T-cell (primary cell): ENCODE results near the gene OTOA. TPM values are rescaled to one million over a fixed set of nuclear protein-coding genes. Genes with fewer than 3 reads are reported as not detected.
A peak's percentile ranks its signal among the peaks of the same experiment; 100 is the strongest.

ENCODE experiments used
- ATAC-seq, 4 experiments: fragments of 200-7000 bp in 3 of 4; fragments of 150-1000 bp in 1 of 4; cut with Tn5 transposase; replicated peaks in 1 of 4; 1 replicate in 3 of 4; 2 replicates in 1 of 4; pipeline ENCODE4 v1.10.0; 2021; ENCODE audit warnings: moderate library complexity in 3 of 4, mild to moderate bottlenecking in 2 of 4, moderate number of reproducible peaks in 1 of 4
- CTCF ChIA-PET, 2 donors: fragments of 300-600 bp; sonication (Branson Sonifier 250); formaldehyde crosslinking; loops; one replicate each; lab custom pipeline; 2022; ENCODE audit warnings: antibody characterized with exemption in 2 of 2; lab: Charles Lee
- POLR2A ChIA-PET, 2 donors: fragments of 300-600 bp; sonication (Branson Sonifier 250); formaldehyde crosslinking; loops; one replicate each; lab custom pipeline; 2022; ENCODE audit warnings: antibody characterized with exemption in 2 of 2; lab: Charles Lee
- DNase-seq, 35 experiments: peaks; one replicate each; pipeline versions ENCODE4 v3.0.0 to v3.0.0-alpha.2; 2013 to 2023
- H3K27ac ChIP-seq: one replicate; pipeline ENCODE4 v1.5.1; 2013; ENCODE audit warnings: low read length
- H3K27me3 ChIP-seq, 2 experiments: replicated peaks in 1 of 2; 1 replicate in 1 of 2; 2 replicates in 1 of 2; pipeline versions ENCODE4 v1.6.1 to v1.7.0; 2013; ENCODE audit warnings: low read length in 1 of 2, mixed read lengths in 1 of 2; ENCODE audit not compliant: control insufficient read depth in 2 of 2, insufficient read depth in 2 of 2; ENCODE audit errors: extremely low read depth in 1 of 2
- H3K36me3 ChIP-seq, 2 donors: 1 replicate in 1 of 2; 2 replicates in 1 of 2; pipeline versions ENCODE4 v1.6.1 to v1.7.0; 2013; ENCODE audit warnings: low read length in 1 of 2; ENCODE audit not compliant: control insufficient read depth in 2 of 2, insufficient read depth in 1 of 2; ENCODE audit errors: extremely low read depth in 1 of 2
- H3K4me1 ChIP-seq, 2 experiments: 1 replicate in 1 of 2; 2 replicates in 1 of 2; pipeline versions ENCODE4 v1.6.1 to v1.7.0; 2013; ENCODE audit warnings: low read length in 2 of 2, mixed read lengths in 1 of 2; ENCODE audit not compliant: insufficient read depth in 2 of 2, control insufficient read depth in 1 of 2; ENCODE audit errors: extremely low read depth in 1 of 2
- H3K4me3 ChIP-seq, 2 donors: 1 replicate in 1 of 2; 2 replicates in 1 of 2; pipeline versions ENCODE4 v1.5.1 to v1.7.0; 2013; ENCODE audit warnings: mild to moderate bottlenecking in 2 of 2, low read length in 1 of 2, moderate library complexity in 1 of 2; ENCODE audit not compliant: control insufficient read depth in 1 of 2; ENCODE audit errors: extremely low read depth in 1 of 2
- H3K9me3 ChIP-seq: 2 replicates; pipeline ENCODE4 v1.7.0; 2013
- H3K27ac Mint-ChIP-seq, 2 donors: one replicate each; pipeline ENCODE4 v1.8.0; 2020 to 2021; ENCODE audit warnings: mild to moderate bottlenecking in 2 of 2, mixed read lengths in 2 of 2
- H3K27me3 Mint-ChIP-seq, 2 donors: one replicate each; pipeline ENCODE4 v1.8.0; 2021 to 2022; ENCODE audit warnings: mixed read lengths in 2 of 2
- H3K36me3 Mint-ChIP-seq: one replicate; pipeline ENCODE4 v1.8.0; 2021; ENCODE audit warnings: mixed read lengths
- H3K4me1 Mint-ChIP-seq, 3 donors: one replicate each; pipeline ENCODE4 v1.8.0; 2020 to 2022; ENCODE audit warnings: mixed read lengths in 3 of 3, mild to moderate bottlenecking in 1 of 3
- H3K4me3 Mint-ChIP-seq, 3 donors: one replicate each; pipeline ENCODE4 v1.8.0; 2020 to 2022; ENCODE audit warnings: mild to moderate bottlenecking in 3 of 3, mixed read lengths in 3 of 3, moderate library complexity in 3 of 3
- H3K9me3 Mint-ChIP-seq, 3 donors: one replicate each; pipeline ENCODE4 v1.8.0; 2020 to 2022; ENCODE audit warnings: mixed read lengths in 3 of 3
- WGBS: methylation state at CpG from one replicate; pipeline ENCODE4 v1.1.5; 2013; ENCODE audit warnings: missing lambda C conversion rate; ENCODE audit not compliant: insufficient coverage; 5-methylcytosine and 5-hydroxymethylcytosine counted together
- total RNA-seq, 35 experiments: library from RNA in 6 of 35; stranded (reverse) in 6 of 35; fragments of 120-200 nt in 1 of 35; gene quantifications; one replicate each; pipeline versions ENCODE4 v1.2.1 to v1.2.4 and lab custom pipeline; 2013 to 2026

The OTOA gene
- total RNA-seq, 5 donors from 2014 or later (not counting 1 experiment from before 2014, with no cell fraction given): 0.18 to 0.20 (median 0.19) TPM; not detected in 2

- ATAC-seq: no peak
- ChIA-PET CTCF (interaction anchor here in 1 of 2 donors (0.7 to 3.0 kb wide), 4 partner anchors 13 to 64 kb away, joined by 3 to 19 read pairs (median 4); no protein-coding TSS in a partner anchor), POLR2A (no interaction called here)
- H3K36me3 ChIP-seq: no peaks in the 10 kb centered on the region
- no peaks in the 10 kb centered on the region for H3K9me3 Mint-ChIP-seq
- peaks cover 56 to 61% (median 58%) of the 10 kb centered on the region in 3 donors for H3K4me1 Mint-ChIP-seq
- no peaks in the 10 kb centered on the region for H3K27me3 ChIP-seq
- WGBS: 100% methylated on average over 2 of the region's 4 CpGs
- H3K36me3 Mint-ChIP-seq: peaks cover 3% of the 10 kb centered on the region
- peak overlapping the region in 1 of 2 donors; percentile 47 for H3K4me3 ChIP-seq
- H3K4me1 ChIP-seq: peaks cover 33 to 54% of the 10 kb centered on the region in 2 experiments
- peak overlapping the region; percentile 96 for H3K27ac Mint-ChIP-seq
- H3K27ac ChIP-seq: peak overlapping the region; percentile 88
- H3K9me3 ChIP-seq: no peaks in the 10 kb centered on the region
- DNase-seq: no peak
- no peaks in the 10 kb centered on the region for H3K27me3 Mint-ChIP-seq
- peak overlapping the region; percentile 67 to 80 (median 77) for H3K4me3 Mint-ChIP-seq
Observed at GRCh38 chr16:21644674-21645073, 19.1 kb upstream of the OTOA start.

- peaks cover 56 to 61% (median 58%) of the 10 kb centered on the region in 3 donors for H3K4me1 Mint-ChIP-seq
- H3K9me3 Mint-ChIP-seq: no peaks in the 10 kb centered on the region
- H3K27me3 ChIP-seq: no peaks in the 10 kb centered on the region
- H3K27ac ChIP-seq: peak overlapping the region; percentile 88
- peak overlapping the region; percentile 96 for H3K27ac Mint-ChIP-seq
- H3K4me3 ChIP-seq: peak overlapping the region; percentile 47 to 68
- ATAC-seq (peak; percentile 51 to 66 (median 60)), DNase-seq (peak in 15 of 35 experiments; percentile 15 to 80 (median 28))
- WGBS: no CpG with 5 or more reads among the region's 9 CpGs
- H3K27me3 Mint-ChIP-seq: no peaks in the 10 kb centered on the region
- H3K9me3 ChIP-seq: no peaks in the 10 kb centered on the region
- peaks cover 33 to 52% of the 10 kb centered on the region in 2 experiments for H3K4me1 ChIP-seq
- peak overlapping the region; percentile 67 to 80 (median 77) for H3K4me3 Mint-ChIP-seq
- no peaks in the 10 kb centered on the region for H3K36me3 ChIP-seq
- ChIA-PET POLR2A (interaction anchor here (0.5 to 1.0 kb wide), 6 partner anchors 11 to 89 kb away, joined by 3 to 13 read pairs (median 4); no protein-coding TSS in a partner anchor), CTCF (interaction anchor here in 1 of 2 donors (1.2 to 3.0 kb wide), 4 partner anchors 12 to 63 kb away, joined by 4 to 19 read pairs (median 5); no protein-coding TSS in a partner anchor)
- H3K36me3 Mint-ChIP-seq: peaks cover 3% of the 10 kb centered on the region
Observed at GRCh38 chr16:21645261-21645721, 18.5 kb upstream of the OTOA start.

GRCh38 chr16:21646091-21646490 lies 17.7 kb upstream of the OTOA start:
- H3K36me3 ChIP-seq: no peaks in the 10 kb centered on the region
- CTCF ChIA-PET: interaction anchor here (0.7 to 3.0 kb wide), 5 partner anchors 11 to 49 kb away, joined by 3 to 19 read pairs (median 5); no protein-coding TSS in a partner anchor
- POLR2A ChIA-PET: interaction anchor here (0.6 to 1.0 kb wide), 6 partner anchors 44 to 654 kb away, joined by 3 to 5 read pairs (median 4); no protein-coding TSS in a partner anchor
- H3K4me3 ChIP-seq: peak overlapping the region in 1 of 2 donors; percentile 47
- peaks cover 33 to 54% of the 10 kb centered on the region in 2 experiments for H3K4me1 ChIP-seq
- Mint-ChIP-seq H3K27ac (peak overlapping the region; percentile 96), H3K27me3 (no peaks in the 10 kb centered on the region), H3K4me1 (peaks cover 52 to 59% (median 58%) of the 10 kb centered on the region in 3 donors), H3K4me3 (peak overlapping the region; percentile 67 to 80 (median 77)), H3K36me3 (no peaks in the 10 kb centered on the region), H3K9me3 (no peaks in the 10 kb centered on the region)
- DNase-seq: no peak
- no peak for ATAC-seq
- H3K9me3 ChIP-seq: no peaks in the 10 kb centered on the region
- WGBS: 60% methylated on average over 1 of the region's 5 CpGs
- no peaks in the 10 kb centered on the region for H3K27me3 ChIP-seq
- H3K27ac ChIP-seq: peak overlapping the region; percentile 88

- WGBS: 17% methylated on average over 8 of the region's 18 CpGs
- Histone ChIP-seq H3K36me3 (no peaks in the 10 kb centered on the region), H3K4me1 (peaks cover 33 to 58% of the 10 kb centered on the region in 2 experiments), H3K27me3 (no peaks in the 10 kb centered on the region), H3K9me3 (no peaks in the 10 kb centered on the region), H3K4me3 (peak overlapping the region; percentile 7 to 10), H3K27ac (peak overlapping the region; percentile 88)
- no peaks in the 10 kb centered on the region for H3K27me3 Mint-ChIP-seq
- peak overlapping the region; percentile 96 for H3K27ac Mint-ChIP-seq
- ATAC-seq: peak; percentile 82 to 90 (median 87)
- peaks cover 52 to 63% (median 60%) of the 10 kb centered on the region in 3 donors for H3K4me1 Mint-ChIP-seq
- peak; percentile 50 to 83 (median 67) for DNase-seq
- ChIA-PET CTCF (interaction anchor here (0.5 to 3.0 kb wide), 4 partner anchors 10 to 592 kb away, joined by 3 to 19 read pairs (median 4); no protein-coding TSS in a partner anchor), POLR2A (interaction anchor here in 1 of 2 donors (1.0 kb wide), 1 partner anchor 44 kb away, joined by 3 read pairs; no protein-coding TSS in a partner anchor)
- peak overlapping the region; percentile 54 to 69 (median 67) for H3K4me3 Mint-ChIP-seq
- no peaks in the 10 kb centered on the region for H3K36me3 Mint-ChIP-seq
- no peaks in the 10 kb centered on the region for H3K9me3 Mint-ChIP-seq
Observed at GRCh38 chr16:21646721-21647561, 16.8 kb upstream of the OTOA start.

GRCh38 chr16:21647562-21648164 lies 16.1 kb upstream of the OTOA start:
- H3K27ac ChIP-seq: peak overlapping the region; percentile 88
- Mint-ChIP-seq H3K9me3 (no peaks in the 10 kb centered on the region), H3K36me3 (no peaks in the 10 kb centered on the region), H3K27ac (peak overlapping the region; percentile 96), H3K4me3 (peak overlapping the region in 2 of 3 donors; percentile 28 to 67), H3K4me1 (peaks cover 52 to 67% (median 63%) of the 10 kb centered on the region in 3 donors), H3K27me3 (no peaks in the 10 kb centered on the region)
- peak overlapping the region in 1 of 2 donors; percentile 7 for H3K4me3 ChIP-seq
- DNase-seq (no peak), ATAC-seq (peak in 3 of 4 experiments; percentile 2 to 3 (median 2))
- H3K4me1 ChIP-seq: peaks cover 33 to 58% of the 10 kb centered on the region in 2 experiments
- ChIA-PET CTCF (interaction anchor here (1.4 to 2.1 kb wide), 2 partner anchors 10 kb away, joined by 5 to 9 read pairs; no protein-coding TSS in a partner anchor), POLR2A (no interaction called here)
- WGBS: 90% methylated on average over 4 of the region's 9 CpGs
- no peaks in the 10 kb centered on the region for H3K36me3 ChIP-seq
- H3K27me3 ChIP-seq: no peaks in the 10 kb centered on the region
- H3K9me3 ChIP-seq: no peaks in the 10 kb centered on the region
